Epidermal melanocyte (primary cell): Measurements from ENCODE around the gene KLF16.

ENCODE experiments used
- DNase-seq: peaks from one replicate; pipeline ENCODE4 v3.0.0; 2011; ENCODE audit warnings: low spot score; ENCODE audit not compliant: insufficient read length

Gene KLF16

DNA sequence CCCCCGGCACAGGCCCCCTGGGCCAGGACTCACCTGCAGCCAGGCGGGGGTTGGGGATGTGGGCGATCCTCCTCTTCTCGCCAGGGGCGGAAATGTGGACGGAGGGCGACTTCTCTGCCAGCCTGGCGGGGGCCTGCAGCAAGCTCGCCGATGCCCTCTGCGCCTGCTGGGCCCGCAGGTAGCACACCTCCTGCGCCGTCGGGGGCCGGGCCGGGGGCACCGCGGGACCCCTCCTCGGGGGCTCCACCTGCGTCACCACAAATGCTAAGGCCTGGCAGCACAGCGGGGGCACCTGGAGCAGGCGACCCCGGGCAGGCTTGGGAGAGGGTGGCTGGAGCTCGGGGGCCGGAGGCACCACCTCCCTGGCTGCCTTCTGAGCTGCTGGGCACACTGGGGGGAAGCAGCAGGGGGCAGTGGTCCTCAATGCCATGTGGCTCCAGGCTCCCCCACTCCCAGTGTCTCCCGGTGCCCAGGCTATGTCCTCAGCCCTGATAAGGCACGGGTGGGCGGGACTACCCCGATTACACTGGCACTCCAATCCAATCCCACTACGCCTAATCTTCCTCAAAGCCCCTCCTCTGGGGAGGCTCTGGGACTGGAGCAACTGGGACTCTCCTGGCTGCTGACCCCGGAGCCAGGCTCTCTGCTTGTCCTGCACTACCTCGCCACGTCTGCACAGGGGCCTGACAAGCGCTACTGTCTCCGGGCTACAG lies 39.7 kb downstream of the KLF16 start:
- DNase-seq, result no peak

GRCh38 chr19:1823020-1823419 lies 40.4 kb downstream of the KLF16 start:
- DNase-seq, result no peak

GRCh38 chr19:1822210-1822609 lies 41.2 kb downstream of the KLF16 start:
- no peak for DNase-seq

GRCh38 chr19:1819341-1820255 lies 43.8 kb downstream of the KLF16 start:
- DNase-seq, result no peak

GRCh38 chr19:1818549-1819195 lies 44.7 kb downstream of the KLF16 start:
- DNase-seq, result no peak

DNA sequence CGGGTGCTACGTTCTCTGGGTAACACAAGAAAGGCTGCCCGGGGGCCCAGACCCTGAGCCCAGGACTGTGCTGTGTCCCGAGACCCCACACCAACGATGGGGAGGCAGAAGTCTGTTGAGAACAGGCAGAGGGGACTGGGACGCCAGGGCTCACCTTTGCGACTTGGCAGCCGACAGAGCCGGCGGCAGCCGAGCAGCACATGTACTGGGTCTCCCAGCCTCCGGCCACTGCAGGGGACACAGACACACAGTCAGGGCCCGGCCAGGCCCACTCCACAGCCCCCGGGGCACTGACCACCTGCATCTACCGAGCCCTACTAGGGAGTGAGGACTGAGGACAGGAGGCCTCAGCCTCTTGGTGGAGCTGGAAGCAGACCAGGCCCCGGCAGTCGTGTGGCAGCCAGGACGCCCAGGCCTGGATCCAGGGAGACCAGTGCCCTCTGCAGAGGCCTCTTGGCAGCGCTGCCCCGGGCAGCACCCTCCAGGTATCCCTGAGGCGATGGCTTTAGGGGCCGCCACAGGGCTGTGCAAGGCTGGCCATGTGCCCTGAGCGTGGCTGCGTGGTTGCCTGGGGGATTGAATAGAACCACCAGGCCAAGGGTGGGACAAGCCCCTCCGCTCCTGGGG lies 45.7 kb downstream of the KLF16 start:
- no peak for DNase-seq

GRCh38 chr19:1816530-1817298 lies 46.7 kb downstream of the KLF16 start:
- DNase-seq, result no peak

DNA sequence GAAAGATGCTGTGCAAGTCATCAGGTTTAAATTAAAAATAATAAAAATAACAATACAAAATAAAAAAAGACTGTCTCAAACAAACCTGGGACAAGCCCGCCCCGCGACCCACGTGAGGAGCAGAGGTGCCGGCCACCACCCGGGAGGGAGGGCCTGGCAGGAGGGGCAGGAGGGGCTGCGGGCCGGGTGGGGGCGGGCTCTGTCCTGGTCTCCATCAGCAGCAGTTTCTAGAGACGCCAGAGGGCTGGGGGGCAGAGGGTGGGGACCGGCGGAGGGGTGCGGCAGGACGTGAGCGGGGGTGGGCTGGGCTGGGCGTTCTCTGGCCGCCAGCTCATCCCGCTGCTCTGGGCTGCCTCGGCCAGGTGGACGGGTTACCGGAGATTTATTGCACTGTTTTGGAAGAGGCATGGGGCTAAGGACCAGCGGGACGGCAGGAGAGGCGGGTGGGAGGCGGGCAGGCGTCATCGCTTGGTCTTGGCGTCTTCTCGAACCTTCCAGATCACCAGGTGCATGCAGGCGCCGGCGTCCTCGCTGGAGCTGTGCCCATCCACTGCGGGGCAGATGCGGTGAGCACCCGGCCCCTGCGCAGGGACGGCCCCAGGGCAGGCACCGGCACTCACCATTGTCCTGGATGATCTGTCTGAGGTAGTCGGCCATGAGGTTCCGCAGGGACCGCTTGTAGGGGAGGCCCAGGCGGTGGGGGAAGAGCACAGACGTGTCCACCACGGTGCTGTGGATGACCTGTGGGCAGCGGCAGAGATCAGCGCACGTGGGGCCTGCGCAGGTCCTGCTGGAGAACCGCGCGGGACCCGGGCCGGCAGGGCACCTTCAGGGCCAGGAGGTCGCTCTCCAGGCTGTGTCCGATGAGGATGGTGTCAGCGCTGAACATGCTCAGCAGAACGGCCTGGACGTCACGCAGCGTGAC lies 47.5 kb downstream of the KLF16 start:
- no peak for DNase-seq

GRCh38 chr19:1814833-1815604 lies 48.4 kb downstream of the KLF16 start:
- DNase-seq, result no peak

DNA sequence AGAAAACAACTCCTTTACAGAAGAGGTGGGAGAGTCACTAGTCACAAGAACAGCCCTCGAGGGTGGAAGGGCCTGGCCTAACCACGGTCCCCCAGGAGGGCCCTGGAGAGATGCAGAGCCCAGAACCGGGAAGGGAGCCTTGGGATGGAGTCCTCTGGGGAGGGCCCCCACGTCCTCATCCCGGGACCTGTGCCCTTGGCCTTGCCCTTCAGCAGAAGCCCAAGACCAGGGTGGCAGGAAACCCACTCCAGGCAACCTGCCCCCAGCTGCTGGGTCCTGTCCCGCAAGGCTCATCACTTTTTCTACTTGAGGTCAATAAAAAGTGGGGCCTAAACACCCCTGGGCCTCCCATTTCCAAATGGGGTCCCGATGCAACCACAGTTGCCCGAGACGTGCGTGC lies 49.0 kb downstream of the KLF16 start:
- no peak for DNase-seq

GRCh38 chr19:1813192-1814182 lies 49.9 kb downstream of the KLF16 start:
- DNase-seq, result no peak

- DNase-seq, result peak; percentile 100
Observed at GRCh38 chr19:1812426-1813191, 50.8 kb downstream of the KLF16 start.

DNA sequence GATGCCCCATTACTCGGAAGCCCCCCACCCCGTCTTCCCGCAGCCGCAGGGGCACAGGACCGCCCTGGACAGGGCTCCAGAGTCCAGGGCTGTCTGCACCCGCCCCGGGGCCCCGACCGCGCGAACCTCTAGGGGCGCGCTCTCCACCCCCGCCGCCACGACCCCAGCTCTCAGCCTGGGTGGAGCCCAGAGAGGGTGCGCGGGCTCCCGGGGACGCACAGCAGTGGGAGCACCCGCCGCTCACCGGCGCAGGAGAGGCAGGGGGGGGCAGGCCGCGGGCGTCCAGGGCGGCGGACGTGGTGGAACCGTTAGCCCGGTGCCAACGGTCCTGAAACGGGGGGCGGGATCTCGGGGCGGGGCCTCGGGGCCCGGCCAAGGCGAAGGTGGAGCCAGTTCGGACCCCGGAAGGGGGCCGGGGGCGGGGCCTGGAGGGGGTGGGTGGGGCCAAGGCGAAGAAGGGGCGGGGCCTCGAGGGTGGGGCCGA lies 51.4 kb downstream of the KLF16 start, which contains the start of gene ATP8B3:
Gene ATP8B3 (minus strand): TSS at position 335 of the 484 bp plus-strand sequence. CDS start 540 bp downstream, outside the sequence.
- no peak for DNase-seq

DNA sequence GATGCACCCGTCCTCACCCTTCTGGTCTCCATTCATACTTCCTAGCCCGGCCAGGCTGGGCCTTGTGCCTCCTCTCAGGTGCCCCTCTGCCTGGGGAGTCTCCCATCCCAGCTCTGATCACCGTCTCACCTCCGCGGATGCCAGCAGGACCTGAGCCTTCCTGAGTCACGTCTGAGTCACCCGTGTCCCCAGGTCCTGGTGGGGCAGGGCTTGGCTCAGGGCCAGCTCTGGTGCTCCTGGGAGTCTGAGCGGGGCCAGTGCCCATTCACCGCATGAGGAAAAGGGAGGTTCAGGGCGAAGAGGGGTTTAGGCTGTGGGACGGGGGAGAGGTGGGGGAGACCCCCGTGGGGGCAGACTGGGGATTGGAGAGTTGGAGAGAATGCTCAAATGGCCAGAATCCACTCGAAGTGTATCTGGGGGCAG lies 51.9 kb downstream of the KLF16 start:
- no peak for DNase-seq

DNA sequence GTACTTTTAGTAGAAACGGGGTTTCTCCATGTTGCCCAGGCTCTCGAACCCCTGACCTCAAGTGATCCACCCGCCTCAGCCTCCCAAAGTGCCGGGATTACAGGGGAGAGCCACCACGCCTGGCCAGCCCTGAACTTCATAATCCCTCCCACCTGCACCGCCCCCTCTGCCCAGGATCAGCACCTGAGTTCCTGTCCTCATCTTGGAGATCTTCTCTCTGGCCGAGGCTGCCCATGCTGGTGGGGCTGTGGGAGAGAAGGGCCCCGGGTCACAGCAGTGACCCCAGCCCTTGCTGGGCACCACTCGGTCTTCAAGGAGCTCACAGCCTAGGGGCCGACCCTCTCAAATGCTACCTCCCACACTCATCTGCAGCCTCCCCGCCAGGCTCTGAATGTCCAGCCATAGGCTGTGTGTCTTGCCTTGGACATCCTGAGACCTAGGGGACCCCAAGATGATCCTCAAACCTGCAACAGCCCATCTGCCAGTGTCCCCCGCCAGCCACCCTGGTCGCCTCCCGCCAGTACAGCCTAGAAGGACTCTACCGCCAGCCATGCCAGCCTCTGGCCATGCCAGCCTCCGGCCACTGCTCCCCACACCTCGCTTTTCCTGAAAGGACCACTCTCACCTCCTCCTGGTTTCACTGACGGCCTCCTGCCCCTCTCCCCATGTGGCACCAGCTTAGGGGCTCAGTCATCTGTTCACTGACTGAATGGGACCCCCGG lies 52.8 kb downstream of the KLF16 start:
- no peak for DNase-seq

DNA sequence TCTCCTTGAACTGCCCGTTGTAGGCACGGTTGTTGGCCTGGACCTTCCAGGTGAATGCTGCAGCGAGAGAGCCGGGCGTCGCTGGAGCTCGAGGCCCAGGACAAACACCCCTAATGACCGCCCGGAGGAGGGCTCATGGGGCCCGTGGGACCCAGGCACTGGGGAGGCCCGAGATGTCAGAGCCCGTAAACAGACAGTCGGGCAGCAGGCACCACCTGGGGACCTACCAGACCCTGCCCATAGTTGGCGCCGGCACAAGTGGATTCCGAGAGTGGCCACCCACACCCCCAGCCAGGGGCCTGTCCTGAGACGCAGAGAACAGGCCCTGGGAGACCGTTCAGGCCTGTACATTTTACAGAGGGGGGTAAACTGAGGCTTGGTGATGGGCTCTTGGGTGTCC lies 53.7 kb downstream of the KLF16 start:
- no peak for DNase-seq
